Measurements from ENCODE around the gene CNTNAP1.
A peak's percentile ranks its signal among the peaks of the same experiment; 100 is the strongest.
"Not testable (repeated sequence)": the region's sequence is repeated elsewhere in the genome, so short reads cannot be mapped to it uniquely, and the experiment has no call there.

The CNTNAP1 gene

GRCh38 chr17:42742916-42743315 is 60.6 kb downstream of the CNTNAP1 start:
- not testable (repeated sequence) for DNase-seq (ENCODE audit: low spot score)

- DNase-seq (ENCODE audit: low spot score): peak; percentile 22
Measured at GRCh38 chr17:42743595-42744282, 61.4 kb downstream of the CNTNAP1 start.

- peak; percentile 72 for DNase-seq (ENCODE audit: low spot score)
Measured at GRCh38 chr17:42744283-42744805, 62.0 kb downstream of the CNTNAP1 start.

GRCh38 chr17:42744806-42745617 is 62.7 kb downstream of the CNTNAP1 start, which contains the start of gene EZH1:
Gene EZH1 (minus strand): TSS chr17:42745040. CDS start chr17:42728941, 16,099 bp downstream.
- peak; percentile 100 for DNase-seq (ENCODE audit: low spot score)

GRCh38 chr17:42748202-42748907 is 66.0 kb downstream of the CNTNAP1 start:
- no peak for DNase-seq (ENCODE audit: low spot score)

- DNase-seq (ENCODE audit: low spot score): no peak
Measured at GRCh38 chr17:42748908-42749798, 66.8 kb downstream of the CNTNAP1 start.
